ENCODE measurements around the gene NRF1. TPM values are rescaled to one million over a fixed set of nuclear protein-coding genes. Genes with fewer than 3 reads are reported as not detected.

The NRF1 gene
- polyA plus RNA-seq, 2 of the 4 experiments (the other 2 are of a cell fraction): 11.2 to 18.5 TPM

DNA sequence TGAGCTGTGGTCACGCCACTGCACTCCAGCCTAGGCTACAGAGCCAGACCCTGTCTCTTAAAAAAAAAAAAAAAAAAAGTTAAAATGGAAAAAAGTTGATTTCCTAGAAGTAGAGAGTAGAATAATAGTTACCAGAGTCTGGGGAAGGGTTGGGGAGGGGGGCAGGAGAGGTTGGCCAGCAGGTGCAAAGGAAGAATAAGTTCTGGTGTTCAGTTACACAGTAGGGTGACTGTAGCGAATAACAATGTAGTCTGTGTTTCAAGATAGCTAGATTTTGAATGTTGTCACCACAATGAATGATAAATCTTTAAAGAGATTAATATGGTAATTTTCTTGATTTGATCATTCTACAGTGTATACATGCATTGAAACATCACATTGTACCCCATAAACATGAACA lies 142.9 kb downstream of the NRF1 start:
- no peak for FAIRE-seq
- ATAC-seq: no peak
- no peak overlapping the region for H3K4me3 ChIP-seq
- no peak overlapping the region for H3K27ac ChIP-seq
- ChIA-PET POLR2A (no interaction called here), CTCF (no interaction called here)
- TF ChIP-seq CBX2 (IDR thresholded peaks at IDR 0.05; ENCODE audit: borderline replicate concordance, low read depth): no peak
- TF ChIP-seq CHD4 (IDR thresholded peaks at IDR 0.05; ENCODE audit: borderline replicate concordance): no peak
- TF ChIP-seq FOXS1 (CRISPR knock-in tag; IDR thresholded peaks at IDR 0.05): no peak
- TF ChIP-seq ZNF302 (CRISPR knock-in tag; IDR thresholded peaks at IDR 0.05): no peak
- no peak overlapping the region for H3K4me2 ChIP-seq
- DNase-seq (ENCODE audit: low read depth in 1 of 2, low spot score in 1 of 2): no peak
- WGBS (ENCODE audit: missing lambda C conversion rate): 90% methylated on average over 2 of the region's 2 CpGs
- H3K9me3 ChIP-seq: no peaks in the 10 kb centered on the region
- H3K4me1 ChIP-seq: no peaks in the 10 kb centered on the region

DNA sequence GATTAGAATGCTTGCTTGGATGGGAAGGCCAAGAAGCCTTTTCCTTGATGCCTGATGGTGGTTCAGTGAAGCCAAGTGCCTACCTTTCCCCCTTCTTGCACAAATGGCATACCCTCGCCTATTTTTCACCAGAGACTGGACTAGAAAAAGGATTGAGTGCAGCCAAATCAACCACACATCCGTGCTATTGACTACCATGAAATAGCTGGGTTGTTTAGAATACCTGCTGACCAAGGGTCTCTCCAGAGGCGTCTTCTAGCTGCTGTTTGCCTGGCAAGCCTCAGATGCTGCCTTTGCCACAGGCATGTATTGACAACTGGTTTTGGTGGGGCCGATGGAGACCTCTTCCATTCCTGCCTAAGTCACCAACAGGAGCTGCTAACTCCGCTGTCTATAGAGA lies 146.5 kb downstream of the NRF1 start:
- Histone ChIP-seq H3K4me1 (no peaks in the 10 kb centered on the region), H3K4me2 (no peak overlapping the region), H3K27ac (no peak overlapping the region), H3K4me3 (no peak overlapping the region), H3K9me3 (no peaks in the 10 kb centered on the region)
- WGBS (ENCODE audit: missing lambda C conversion rate): 85% methylated on average over 5 of the region's 5 CpGs
- ChIA-PET CTCF (no interaction called here), POLR2A (no interaction called here)
- ATAC-seq (no peak), FAIRE-seq (no peak), DNase-seq (ENCODE audit: low read depth in 1 of 2, low spot score in 1 of 2) (no peak)
- TF ChIP-seq ZNF302 (CRISPR knock-in tag; IDR thresholded peaks at IDR 0.05) (no peak), E2F6 (IDR thresholded peaks at IDR 0.05; ENCODE audit: borderline replicate concordance, low read depth) (no peak), TP53 (CRISPR knock-in tag; IDR thresholded peaks at IDR 0.05) (no peak), PBX3 (IDR thresholded peaks at IDR 0.05) (no peak), GATA3 (IDR thresholded peaks at IDR 0.05; ENCODE audit: borderline replicate concordance) (no peak), MAX (IDR thresholded peaks at IDR 0.05) (no peak)

GRCh38 chr7:129762387-129762969 lies 151.0 kb downstream of the NRF1 start:
- ATAC-seq (no peak), FAIRE-seq (no peak), DNase-seq (ENCODE audit: low read depth in 1 of 2, low spot score in 1 of 2) (no peak)
- Histone ChIP-seq H3K4me3 (no peak overlapping the region), H3K27ac (no peak overlapping the region), H3K4me1 (no peaks in the 10 kb centered on the region), H3K9me3 (no peaks in the 10 kb centered on the region), H3K4me2 (no peak overlapping the region)
- ChIA-PET POLR2A (no interaction called here), CTCF (interaction anchor here (0.9 kb wide), 1 partner anchor 36 kb away, joined by 4 read pairs; no protein-coding TSS in a partner anchor)
- TF ChIP-seq GATA3 (IDR thresholded peaks at IDR 0.05; ENCODE audit: borderline replicate concordance) (no peak), KDM5A (IDR thresholded peaks at IDR 0.05) (no peak), TP53 (CRISPR knock-in tag; IDR thresholded peaks at IDR 0.05) (no peak), RAD21 (conservative IDR thresholded peaks at IDR 0.05 in 1 of 2, IDR thresholded peaks at IDR 0.05 in 1 of 2) (no peak), TFCP2L1 (CRISPR knock-in tag; IDR thresholded peaks at IDR 0.05) (no peak)
- 94% methylated on average over 36 of the region's 52 CpGs for WGBS (ENCODE audit: missing lambda C conversion rate)

DNA sequence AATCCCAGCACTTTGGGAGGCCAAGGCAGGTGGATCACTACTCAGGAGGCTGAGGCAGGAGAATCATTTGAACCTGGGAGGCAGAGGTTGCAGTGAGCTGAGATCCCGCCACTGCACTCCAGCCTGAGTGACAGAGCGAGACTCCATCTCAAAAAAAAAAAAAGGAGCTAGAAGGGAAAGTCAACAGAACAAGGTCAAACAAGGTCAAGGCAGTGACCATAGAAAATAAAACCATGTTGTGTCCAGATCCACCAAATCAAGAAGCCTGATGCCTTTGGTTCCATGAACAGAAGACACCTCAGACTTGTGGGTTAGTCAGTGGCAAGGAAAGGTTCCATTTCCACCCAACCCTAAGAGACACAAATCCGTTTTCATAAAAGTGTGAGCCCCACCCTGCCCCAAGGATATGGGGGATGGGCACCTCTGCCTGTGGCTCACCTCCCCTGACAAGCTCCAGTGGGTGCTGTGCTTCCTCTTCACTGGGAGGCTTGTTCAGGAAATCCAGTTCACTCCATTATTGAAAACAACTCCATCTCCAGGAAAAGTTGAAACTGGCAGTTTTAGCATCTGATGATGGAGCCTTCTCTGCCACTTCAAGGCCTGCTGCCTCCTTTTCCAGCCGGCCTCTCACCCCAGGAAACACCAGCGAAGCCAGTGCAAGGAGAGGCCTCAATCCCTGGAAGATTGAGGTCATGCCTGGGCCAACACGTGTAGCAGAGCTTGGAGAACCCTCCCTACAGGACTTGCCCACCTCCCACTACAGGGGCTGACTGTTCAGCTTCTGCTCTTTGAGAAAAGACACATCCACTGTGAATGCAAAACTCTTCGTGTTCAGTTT lies 152.9 kb downstream of the NRF1 start:
- no peak for DNase-seq (ENCODE audit: low read depth in 1 of 2, low spot score in 1 of 2)
- ChIA-PET CTCF (interaction anchor here (0.6 to 2.5 kb wide), 5 partner anchors 16 to 505 kb away, joined by 3 to 11 read pairs (median 3); no protein-coding TSS in a partner anchor), POLR2A (no interaction called here)
- no peaks in the 10 kb centered on the region for H3K9me3 ChIP-seq
- H3K4me1 ChIP-seq: no peaks in the 10 kb centered on the region
- no peak overlapping the region for H3K27ac ChIP-seq
- no peak for ATAC-seq
- no peak for FAIRE-seq
- no peak overlapping the region for H3K4me2 ChIP-seq
- 81% methylated on average over 7 of the region's 7 CpGs for WGBS (ENCODE audit: missing lambda C conversion rate)
- H3K4me3 ChIP-seq: no peak overlapping the region
- no peak for TF ChIP-seq POLR2A (IDR thresholded peaks at IDR 0.05; ENCODE audit: low read length)
- no peak for TF ChIP-seq HOXB13 (CRISPR knock-in tag; IDR thresholded peaks at IDR 0.05; ENCODE audit: low read depth)
- no peak for TF ChIP-seq CHD2 (IDR thresholded peaks at IDR 0.05; ENCODE audit: low read length, partially characterized antibody)
- no peak for TF ChIP-seq ZSCAN20 (CRISPR knock-in tag; IDR thresholded peaks at IDR 0.05)
- TF ChIP-seq KDM5A (IDR thresholded peaks at IDR 0.05): no peak
- TF ChIP-seq NFE2L2 (conservative IDR thresholded peaks at IDR 0.05; ENCODE audit: low read length): no peak
- no peak for TF ChIP-seq BCL3 (IDR thresholded peaks at IDR 0.05)
- TF ChIP-seq HOXA7 (CRISPR knock-in tag; IDR thresholded peaks at IDR 0.05): no peak
- TF ChIP-seq CBX8 (IDR thresholded peaks at IDR 0.05): no peak
- no peak for TF ChIP-seq FOXS1 (CRISPR knock-in tag; IDR thresholded peaks at IDR 0.05)
- TF ChIP-seq SMC3 (IDR thresholded peaks at IDR 0.05): no peak
- TF ChIP-seq JUN (IDR thresholded peaks at IDR 0.05): no peak
- TF ChIP-seq, protein P1, sequence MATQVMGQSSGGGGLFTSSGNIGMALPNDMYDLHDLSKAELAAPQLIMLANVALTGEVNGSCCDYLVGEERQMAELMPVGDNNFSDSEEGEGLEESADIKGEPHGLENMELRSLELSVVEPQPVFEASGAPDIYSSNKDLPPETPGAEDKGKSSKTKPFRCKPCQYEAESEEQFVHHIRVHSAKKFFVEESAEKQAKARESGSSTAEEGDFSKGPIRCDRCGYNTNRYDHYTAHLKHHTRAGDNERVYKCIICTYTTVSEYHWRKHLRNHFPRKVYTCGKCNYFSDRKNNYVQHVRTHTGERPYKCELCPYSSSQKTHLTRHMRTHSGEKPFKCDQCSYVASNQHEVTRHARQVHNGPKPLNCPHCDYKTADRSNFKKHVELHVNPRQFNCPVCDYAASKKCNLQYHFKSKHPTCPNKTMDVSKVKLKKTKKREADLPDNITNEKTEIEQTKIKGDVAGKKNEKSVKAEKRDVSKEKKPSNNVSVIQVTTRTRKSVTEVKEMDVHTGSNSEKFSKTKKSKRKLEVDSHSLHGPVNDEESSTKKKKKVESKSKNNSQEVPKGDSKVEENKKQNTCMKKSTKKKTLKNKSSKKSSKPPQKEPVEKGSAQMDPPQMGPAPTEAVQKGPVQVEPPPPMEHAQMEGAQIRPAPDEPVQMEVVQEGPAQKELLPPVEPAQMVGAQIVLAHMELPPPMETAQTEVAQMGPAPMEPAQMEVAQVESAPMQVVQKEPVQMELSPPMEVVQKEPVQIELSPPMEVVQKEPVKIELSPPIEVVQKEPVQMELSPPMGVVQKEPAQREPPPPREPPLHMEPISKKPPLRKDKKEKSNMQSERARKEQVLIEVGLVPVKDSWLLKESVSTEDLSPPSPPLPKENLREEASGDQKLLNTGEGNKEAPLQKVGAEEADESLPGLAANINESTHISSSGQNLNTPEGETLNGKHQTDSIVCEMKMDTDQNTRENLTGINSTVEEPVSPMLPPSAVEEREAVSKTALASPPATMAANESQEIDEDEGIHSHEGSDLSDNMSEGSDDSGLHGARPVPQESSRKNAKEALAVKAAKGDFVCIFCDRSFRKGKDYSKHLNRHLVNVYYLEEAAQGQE (IDR thresholded peaks at IDR 0.05): no peak
- no peak for TF ChIP-seq CEBPB (IDR thresholded peaks at IDR 0.05)

Data from A549 (cell line).